Gastrocnemius medialis (tissue), 4 donors: ENCODE data around the gene C7orf33. TPM values are rescaled to one million over a fixed set of nuclear protein-coding genes. Genes with fewer than 3 reads are reported as not detected.

ENCODE experiments used
- ATAC-seq, 2 donors: fragments of 150-250 bp; one replicate each; pipeline ENCODE4 v1.9.1; 2016
- DNase-seq, 2 donors: peaks; one replicate each; pipeline ENCODE4 v3.0.0-alpha.2; 2019
- H3K27ac ChIP-seq, 4 donors: fragments of 200-600 bp; sonication (generic); 1 replicate in 1 of 4; 2 replicates in 3 of 4; pipeline ENCODE4 v1.5.1; 2016 to 2018; ENCODE audit warnings: mild to moderate bottlenecking in 2 of 4, moderate library complexity in 1 of 4
- H3K27me3 ChIP-seq, 3 donors: fragments of 200-600 bp; sonication (generic) in 2 of 3; 1 replicate in 1 of 3; 2 replicates in 2 of 3; pipeline versions ENCODE4 v1.5.1 to v1.6.0; 2016 to 2019; ENCODE audit warnings: mild to moderate bottlenecking in 1 of 3, moderate library complexity in 1 of 3
- H3K36me3 ChIP-seq, 2 donors: fragments of 200-600 bp; sonication (generic) in 1 of 2; one replicate each; pipeline ENCODE4 v1.5.1; 2017 to 2018
- H3K4me1 ChIP-seq, 2 donors: fragments of 200-600 bp; sonication (generic) in 1 of 2; one replicate each; pipeline ENCODE4 v1.5.1; 2016 to 2017; ENCODE audit warnings: mild to moderate bottlenecking in 2 of 2
- H3K4me3 ChIP-seq, 4 donors: fragments of 200-600 bp; sonication (generic) in 3 of 4; 1 replicate in 1 of 4; 2 replicates in 3 of 4; pipeline ENCODE4 v1.5.1; 2016 to 2019; ENCODE audit warnings: mild to moderate bottlenecking in 2 of 4
- H3K9me3 ChIP-seq, 3 donors: fragments of 200-600 bp; sonication (generic) in 2 of 3; 1 replicate in 1 of 3; 2 replicates in 2 of 3; pipeline ENCODE4 v1.5.1; 2016 to 2019
- POLR2A ChIP-seq, 2 donors: fragments of 450-650 bp; IDR thresholded peaks; one replicate each; pipeline ENCODE4 v1.6.1; 2017; ENCODE audit warnings: antibody characterized with exemption in 2 of 2, mild to moderate bottlenecking in 2 of 2, moderate library complexity in 2 of 2
- in situ Hi-C, 4 donors: fragments of 200-750 bp; cut with MboI; loops; one replicate each; pipeline versions ENCODE4 v1.15.0 to v1.8.0; 2017; ENCODE audit warnings: low sequenced_read_pairs in 4 of 4
- intact Hi-C: fragments of 100-400 bp; cut with DNase I; formaldehyde crosslinking; loops from one replicate; pipeline ENCODE4 v1.15.1; 2023; ENCODE audit warnings: low total_unique reads
- total RNA-seq, 4 donors: library from RNA; depleted of rRNA; stranded (reverse); fragments of >200 nt; gene quantifications; one replicate each; pipeline versions ENCODE4 v1.1.0 to v1.2.3, GENCODE V29; 2016
- TF ChIP-seq, protein P1 (sequence below), 5 experiments: fragments of 450-650 bp in 3 of 5; fragments of 200-600 bp in 2 of 5; sonication (generic) in 2 of 5; IDR thresholded peaks in 4 of 5; conservative IDR thresholded peaks in 1 of 5; 1 replicate in 4 of 5; 2 replicates in 1 of 5; pipeline ENCODE4 v1.5.1; 2016 to 2019; ENCODE audit warnings: antibody characterized with exemption in 5 of 5, mild to moderate bottlenecking in 3 of 5, moderate library complexity in 3 of 5

C7orf33 gene
- total RNA-seq, 4 donors from 2014 or later, result not detected

DNA sequence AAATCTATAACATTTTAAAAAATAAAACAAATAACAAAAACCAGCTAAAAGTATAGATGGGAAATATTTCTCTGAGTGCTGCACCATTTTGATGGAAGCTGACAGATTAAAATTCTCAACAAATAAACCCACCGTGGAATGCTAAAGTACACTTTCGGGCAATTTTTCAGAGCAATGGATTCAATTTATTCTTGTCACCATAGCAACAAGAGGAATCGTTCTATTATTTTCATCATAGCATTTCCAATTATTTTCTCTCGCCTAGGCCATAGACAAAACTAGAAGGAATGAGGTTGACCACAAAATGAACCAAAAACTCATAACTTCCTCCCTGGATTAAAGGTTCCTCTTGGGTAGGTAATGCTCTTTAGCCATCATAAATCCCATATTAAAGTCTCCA lies 44.6 kb upstream of the C7orf33 start:
- no peak overlapping the region for H3K4me3 ChIP-seq
- no peak for TF ChIP-seq POLR2A (IDR thresholded peaks at IDR 0.05)
- TF ChIP-seq, protein P1, sequence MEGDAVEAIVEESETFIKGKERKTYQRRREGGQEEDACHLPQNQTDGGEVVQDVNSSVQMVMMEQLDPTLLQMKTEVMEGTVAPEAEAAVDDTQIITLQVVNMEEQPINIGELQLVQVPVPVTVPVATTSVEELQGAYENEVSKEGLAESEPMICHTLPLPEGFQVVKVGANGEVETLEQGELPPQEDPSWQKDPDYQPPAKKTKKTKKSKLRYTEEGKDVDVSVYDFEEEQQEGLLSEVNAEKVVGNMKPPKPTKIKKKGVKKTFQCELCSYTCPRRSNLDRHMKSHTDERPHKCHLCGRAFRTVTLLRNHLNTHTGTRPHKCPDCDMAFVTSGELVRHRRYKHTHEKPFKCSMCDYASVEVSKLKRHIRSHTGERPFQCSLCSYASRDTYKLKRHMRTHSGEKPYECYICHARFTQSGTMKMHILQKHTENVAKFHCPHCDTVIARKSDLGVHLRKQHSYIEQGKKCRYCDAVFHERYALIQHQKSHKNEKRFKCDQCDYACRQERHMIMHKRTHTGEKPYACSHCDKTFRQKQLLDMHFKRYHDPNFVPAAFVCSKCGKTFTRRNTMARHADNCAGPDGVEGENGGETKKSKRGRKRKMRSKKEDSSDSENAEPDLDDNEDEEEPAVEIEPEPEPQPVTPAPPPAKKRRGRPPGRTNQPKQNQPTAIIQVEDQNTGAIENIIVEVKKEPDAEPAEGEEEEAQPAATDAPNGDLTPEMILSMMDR (IDR thresholded peaks at IDR 0.05 in 4 of 5, conservative IDR thresholded peaks at IDR 0.05 in 1 of 5), result no peak
- no peaks in the 10 kb centered on the region for H3K27me3 ChIP-seq
- H3K4me1 ChIP-seq, result no peaks in the 10 kb centered on the region
- no peaks in the 10 kb centered on the region for H3K36me3 ChIP-seq
- in situ Hi-C loops, result no loop called here
- no peak overlapping the region for H3K27ac ChIP-seq
- no peaks in the 10 kb centered on the region for H3K9me3 ChIP-seq
- intact Hi-C loops, result no loop called here
- no peak for ATAC-seq
- DNase-seq, result no peak

DNA sequence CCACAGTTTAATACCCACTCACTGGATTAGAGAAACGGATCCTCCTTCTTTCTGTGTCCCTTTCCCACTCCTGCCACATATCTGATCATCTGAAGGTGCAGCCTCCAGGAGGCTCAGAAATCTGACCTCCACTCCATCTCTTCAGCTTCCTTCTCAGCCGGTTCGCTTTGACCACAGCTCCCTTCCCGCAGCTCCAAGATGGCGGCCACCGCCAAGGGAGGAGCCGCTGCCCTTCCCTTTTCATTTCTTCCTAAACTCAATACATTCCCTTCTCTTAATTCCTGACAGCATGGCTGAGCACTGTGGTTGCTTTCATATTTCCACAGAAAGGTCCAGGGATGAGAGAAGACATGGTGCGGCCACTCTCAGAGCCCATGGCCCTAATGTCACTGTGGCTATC lies 43.7 kb upstream of the C7orf33 start:
- no peak overlapping the region for H3K27ac ChIP-seq
- H3K36me3 ChIP-seq, result no peaks in the 10 kb centered on the region
- TF ChIP-seq, protein P1 (IDR thresholded peaks at IDR 0.05 in 4 of 5, conservative IDR thresholded peaks at IDR 0.05 in 1 of 5), result no peak
- H3K27me3 ChIP-seq, result no peaks in the 10 kb centered on the region
- H3K4me1 ChIP-seq, result no peaks in the 10 kb centered on the region
- no peak overlapping the region for H3K4me3 ChIP-seq
- no peak for DNase-seq
- no peak for ATAC-seq
- H3K9me3 ChIP-seq, result no peaks in the 10 kb centered on the region
- intact Hi-C loops (no loop called here), in situ Hi-C loops (no loop called here)

DNA sequence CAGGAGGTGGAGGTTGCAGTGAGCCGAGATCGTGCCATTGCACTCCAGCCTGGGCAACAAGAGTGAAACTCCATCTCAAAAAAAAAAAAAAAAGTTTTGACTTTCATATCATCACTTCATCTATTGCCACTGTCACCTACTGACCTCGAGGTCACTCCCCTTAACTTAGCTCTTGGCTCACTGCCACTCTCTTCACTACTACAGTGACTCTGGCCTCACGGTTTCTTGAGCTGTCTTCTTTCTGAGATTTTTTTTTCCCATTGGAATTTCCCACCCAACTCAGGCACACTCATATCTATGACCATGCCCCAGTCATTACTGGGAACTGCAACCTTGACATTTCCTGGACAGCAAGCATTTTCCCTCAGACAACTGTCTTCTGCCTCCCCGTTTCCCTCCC lies 42.6 kb upstream of the C7orf33 start:
- ATAC-seq, result no peak
- Histone ChIP-seq H3K4me1 (no peaks in the 10 kb centered on the region), H3K9me3 (no peaks in the 10 kb centered on the region), H3K4me3 (no peak overlapping the region), H3K36me3 (no peaks in the 10 kb centered on the region), H3K27me3 (no peaks in the 10 kb centered on the region), H3K27ac (no peak overlapping the region)
- in situ Hi-C loops, result no loop called here
- no peak for TF ChIP-seq POLR2A (IDR thresholded peaks at IDR 0.05)
- TF ChIP-seq, protein P1 (IDR thresholded peaks at IDR 0.05 in 4 of 5, conservative IDR thresholded peaks at IDR 0.05 in 1 of 5), result no peak
- intact Hi-C loops, result no loop called here
- DNase-seq, result no peak

DNA sequence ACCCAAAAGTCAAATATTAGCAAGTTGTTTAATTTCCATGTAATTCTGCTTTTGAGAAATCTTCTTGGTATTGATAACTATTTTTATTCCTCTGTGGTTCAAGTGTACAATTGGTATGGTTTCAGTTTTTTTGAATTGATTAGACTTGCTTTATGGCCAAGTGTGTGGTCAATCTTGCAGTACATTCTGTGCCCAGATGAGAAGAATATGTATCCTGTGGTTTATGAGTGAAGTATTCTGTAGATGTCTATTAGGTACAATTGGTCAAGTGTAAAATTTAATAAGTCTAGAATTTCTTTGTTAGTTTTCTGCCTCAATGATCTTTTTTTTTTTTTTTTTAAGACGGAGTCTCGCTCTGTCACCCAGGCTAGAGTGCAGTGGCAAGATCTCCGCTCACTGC lies 36.6 kb upstream of the C7orf33 start:
- in situ Hi-C loops, result no loop called here
- ATAC-seq, result no peak
- intact Hi-C loops, result no loop called here
- Histone ChIP-seq H3K9me3 (no peaks in the 10 kb centered on the region), H3K27ac (no peak overlapping the region), H3K36me3 (no peaks in the 10 kb centered on the region), H3K27me3 (no peaks in the 10 kb centered on the region), H3K4me1 (no peaks in the 10 kb centered on the region), H3K4me3 (no peak overlapping the region)
- TF ChIP-seq, protein P1 (IDR thresholded peaks at IDR 0.05 in 4 of 5, conservative IDR thresholded peaks at IDR 0.05 in 1 of 5), result no peak
- no peak for TF ChIP-seq POLR2A (IDR thresholded peaks at IDR 0.05)
- no peak for DNase-seq

DNA sequence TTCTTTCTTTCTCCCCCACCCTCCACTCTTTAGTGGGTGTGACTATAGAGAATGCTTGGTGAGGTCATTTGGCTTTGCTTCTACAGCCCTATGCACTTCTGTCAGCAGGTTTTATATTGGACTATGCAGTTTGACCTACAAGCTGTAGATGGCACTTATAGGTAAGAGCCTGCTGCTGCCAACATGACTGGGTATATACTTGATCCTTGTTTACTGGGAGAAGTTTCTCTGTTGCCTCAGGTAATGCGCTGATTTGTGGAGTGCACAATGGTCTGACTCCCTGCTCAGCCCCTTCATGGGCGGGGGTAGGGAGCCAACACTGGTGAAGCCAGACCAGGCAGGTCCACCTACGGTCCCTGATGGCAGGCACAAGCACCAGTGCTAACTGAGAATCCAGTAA lies 33.7 kb upstream of the C7orf33 start:
- Histone ChIP-seq H3K4me1 (no peaks in the 10 kb centered on the region), H3K4me3 (no peak overlapping the region), H3K27ac (no peak overlapping the region), H3K27me3 (no peaks in the 10 kb centered on the region), H3K36me3 (no peaks in the 10 kb centered on the region), H3K9me3 (no peaks in the 10 kb centered on the region)
- DNase-seq, result no peak
- intact Hi-C loops, result no loop called here
- no peak for ATAC-seq
- in situ Hi-C loops, result no loop called here
- no peak for TF ChIP-seq POLR2A (IDR thresholded peaks at IDR 0.05)
- TF ChIP-seq, protein P1 (IDR thresholded peaks at IDR 0.05 in 4 of 5, conservative IDR thresholded peaks at IDR 0.05 in 1 of 5), result no peak
